Measurements from ENCODE around the gene HACE1.

HACE1 gene

GRCh38 chr6:104684911-104685415 lies 174.8 kb downstream of the HACE1 start:
- DNase-seq: no peak

- no peak for DNase-seq
Measured at GRCh38 chr6:104683809-104684208, 175.9 kb downstream of the HACE1 start.

- DNase-seq: no peak
Measured at GRCh38 chr6:104682722-104683643, 176.7 kb downstream of the HACE1 start.

- no peak for DNase-seq
Measured at GRCh38 chr6:104680539-104680938, 179.2 kb downstream of the HACE1 start.

GRCh38 chr6:104679971-104680370 lies 179.7 kb downstream of the HACE1 start:
- DNase-seq: no peak

Measured in cortex of kidney (tissue), 1 donor.